Measurements from ENCODE around the gene KRT39. TPM values are rescaled to one million over a fixed set of nuclear protein-coding genes. Genes with fewer than 3 reads are reported as not detected.
A peak's percentile ranks its signal among the peaks of the same experiment; 100 is the strongest.

Gene KRT39
- total RNA-seq, 1 donor from 2014 or later, result 0.59 TPM

DNA sequence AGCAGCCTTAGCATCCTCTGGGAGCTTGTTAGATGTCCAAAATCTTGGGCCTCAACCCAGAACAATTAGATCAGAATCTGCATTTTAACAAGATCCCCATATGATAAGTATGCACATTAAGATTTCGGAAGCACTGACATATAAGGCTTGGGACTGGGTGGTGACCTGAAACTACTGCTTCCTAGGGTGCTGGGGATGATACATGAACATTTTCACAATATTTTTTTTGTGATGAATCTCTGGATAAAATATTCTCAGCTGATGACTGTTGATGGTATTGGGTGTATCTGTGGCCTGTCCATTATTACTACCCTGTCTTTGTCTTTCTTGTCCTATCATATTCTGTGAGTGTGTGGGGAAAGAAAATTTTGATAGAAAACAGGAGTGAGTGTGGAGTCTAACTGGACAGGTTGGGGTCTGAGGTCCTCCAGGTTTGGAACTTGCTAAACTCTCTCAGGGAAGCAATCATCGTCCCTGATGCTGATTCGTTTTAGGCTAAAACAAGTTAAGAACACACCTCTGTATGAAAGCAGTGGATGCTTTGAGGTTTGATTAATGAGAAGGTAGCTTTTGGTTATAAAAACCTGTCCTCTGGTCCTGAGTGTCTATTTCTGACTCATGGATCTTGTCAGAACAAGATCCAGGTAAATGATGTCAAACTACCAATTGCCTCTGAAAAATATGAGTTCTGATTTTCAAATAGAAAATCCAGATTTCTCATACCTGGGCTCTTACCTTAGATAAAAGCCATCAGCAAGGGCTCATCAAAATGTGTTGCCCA lies 52.5 kb downstream of the KRT39 start:
- no peak for TF ChIP-seq CTCF (IDR thresholded peaks at IDR 0.05)
- Histone ChIP-seq H3K9me3 (no peaks in the 10 kb centered on the region), H3K27ac (no peak overlapping the region), H3K4me3 (no peak overlapping the region), H3K4me1 (peaks cover 14% of the 10 kb centered on the region), H3K27me3 (ENCODE audit: low read depth) (no peaks in the 10 kb centered on the region), H3K36me3 (no peaks in the 10 kb centered on the region)
- DNase-seq, result no peak
- ATAC-seq, result no peak
- intact Hi-C loops (cut with DNase I), result no loop called here

DNA sequence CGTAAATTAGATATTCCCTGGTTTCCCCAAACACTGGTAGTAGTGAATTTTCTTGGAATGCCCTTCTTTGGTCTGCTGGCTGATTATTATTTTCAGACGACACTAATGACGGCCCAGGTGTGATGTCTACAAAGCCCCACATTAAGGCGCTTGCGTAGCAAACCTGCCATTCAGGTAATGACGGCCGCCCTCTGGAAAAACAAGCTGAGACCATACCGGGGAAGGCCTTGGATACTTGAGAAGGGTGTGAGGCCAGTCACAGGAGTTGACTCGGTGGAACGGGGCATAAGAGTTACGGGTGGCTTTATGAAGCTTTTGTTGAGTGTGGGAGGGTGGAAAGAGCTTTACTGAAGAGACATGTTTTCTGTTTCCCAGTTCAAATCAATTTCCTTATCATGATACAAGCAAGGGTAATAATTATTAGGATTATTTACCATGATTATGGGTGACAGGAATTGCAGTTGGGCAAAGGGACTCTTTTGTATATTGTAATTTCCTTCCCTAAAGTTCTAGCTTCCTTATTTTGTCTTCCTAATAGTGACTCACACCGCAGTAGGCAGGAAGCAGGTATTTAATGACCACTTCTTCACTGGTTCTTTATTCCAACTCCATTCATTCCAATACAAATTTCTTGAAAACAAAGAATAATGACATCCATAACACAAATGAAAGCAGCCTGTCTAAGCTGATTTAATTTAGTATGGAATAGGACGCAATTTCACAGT lies 54.1 kb downstream of the KRT39 start:
- H3K27ac ChIP-seq, result no peak overlapping the region
- H3K36me3 ChIP-seq, result no peaks in the 10 kb centered on the region
- no peaks in the 10 kb centered on the region for H3K9me3 ChIP-seq
- intact Hi-C loops (cut with DNase I), result no loop called here
- no peak for TF ChIP-seq CTCF (IDR thresholded peaks at IDR 0.05)
- DNase-seq (no peak), ATAC-seq (no peak)
- H3K4me1 ChIP-seq, result peaks cover 14% of the 10 kb centered on the region
- H3K27me3 ChIP-seq (ENCODE audit: low read depth), result no peaks in the 10 kb centered on the region
- H3K4me3 ChIP-seq, result no peak overlapping the region

- ATAC-seq (no peak), DNase-seq (no peak)
- TF ChIP-seq CTCF (IDR thresholded peaks at IDR 0.05), result no peak
- Histone ChIP-seq H3K4me3 (no peak overlapping the region), H3K36me3 (no peaks in the 10 kb centered on the region), H3K9me3 (no peaks in the 10 kb centered on the region), H3K27ac (no peak overlapping the region), H3K27me3 (ENCODE audit: low read depth) (no peaks in the 10 kb centered on the region), H3K4me1 (peaks cover 14% of the 10 kb centered on the region)
- intact Hi-C loops (cut with DNase I), result no loop called here
Observed at GRCh38 chr17:40910441-40910841, 56.3 kb downstream of the KRT39 start.

GRCh38 chr17:40909755-40910154 lies 57.0 kb downstream of the KRT39 start:
- Histone ChIP-seq H3K9me3 (no peaks in the 10 kb centered on the region), H3K27ac (no peak overlapping the region), H3K4me3 (no peak overlapping the region), H3K27me3 (ENCODE audit: low read depth) (no peaks in the 10 kb centered on the region), H3K4me1 (peaks cover 14% of the 10 kb centered on the region), H3K36me3 (no peaks in the 10 kb centered on the region)
- DNase-seq, result no peak
- TF ChIP-seq CTCF (IDR thresholded peaks at IDR 0.05), result no peak
- intact Hi-C loops (cut with DNase I), result no loop called here
- ATAC-seq, result peak; percentile 43 to 52

- Histone ChIP-seq H3K4me3 (no peak overlapping the region), H3K4me1 (peaks cover 14% of the 10 kb centered on the region), H3K27ac (no peak overlapping the region), H3K36me3 (no peaks in the 10 kb centered on the region), H3K9me3 (no peaks in the 10 kb centered on the region), H3K27me3 (ENCODE audit: low read depth) (no peaks in the 10 kb centered on the region)
- intact Hi-C loops (cut with DNase I), result no loop called here
- TF ChIP-seq CTCF (IDR thresholded peaks at IDR 0.05), result peak; percentile 75
- DNase-seq (peak; percentile 83), ATAC-seq (peak; percentile 97)
Observed at GRCh38 chr17:40909351-40909750, 57.4 kb downstream of the KRT39 start.

Other genes with a start within 250 kb of the KRT39 start
- not detected for gene KRT25, start 211.6 kb downstream of the KRT39 start, total RNA-seq
- not detected for gene KRT26, start 194.7 kb downstream of the KRT39 start, total RNA-seq
- not detected for gene KRT27, start 184.4 kb downstream of the KRT39 start, total RNA-seq
- not detected for gene KRT28, start 167.0 kb downstream of the KRT39 start, total RNA-seq
- gene KRT10, start 144.3 kb downstream of the KRT39 start, total RNA-seq, result 31.7 TPM
- not detected for gene KRT12, start 99.7 kb downstream of the KRT39 start, total RNA-seq
- gene KRT20, start 81.7 kb downstream of the KRT39 start, total RNA-seq, result not detected
- 1.9 TPM for gene KRT23, start 29.3 kb downstream of the KRT39 start, total RNA-seq
- gene KRT40, start 17.4 kb upstream of the KRT39 start, total RNA-seq, result 0.27 TPM
- not detected for gene KRTAP3-3, start 27.2 kb upstream of the KRT39 start, total RNA-seq
- not detected for gene KRTAP3-2, start 33.0 kb upstream of the KRT39 start, total RNA-seq
- not detected for gene KRTAP3-1, start 42.2 kb upstream of the KRT39 start, total RNA-seq
- not detected for gene KRTAP1-5, start 60.3 kb upstream of the KRT39 start, total RNA-seq
- not detected for gene KRTAP1-4, start 63.2 kb upstream of the KRT39 start, total RNA-seq
- gene KRTAP1-3, start 67.9 kb upstream of the KRT39 start, total RNA-seq, result not detected
- gene KRTAP1-1, start 74.5 kb upstream of the KRT39 start, total RNA-seq, result not detected
- gene KRTAP2-1, start 80.4 kb upstream of the KRT39 start, total RNA-seq, result not detected
- gene KRTAP2-2, start 88.3 kb upstream of the KRT39 start, total RNA-seq, result not detected
- not detected for gene KRTAP2-3, start 93.2 kb upstream of the KRT39 start, total RNA-seq
- not detected for gene KRTAP2-4, start 98.9 kb upstream of the KRT39 start, total RNA-seq
- not detected for gene KRTAP4-7, start 117.2 kb upstream of the KRT39 start, total RNA-seq
- gene KRTAP4-8, start 131.2 kb upstream of the KRT39 start, total RNA-seq, result not detected
- not detected for gene KRTAP4-16, start 135.3 kb upstream of the KRT39 start, total RNA-seq
- gene KRTAP4-9, start 138.4 kb upstream of the KRT39 start, total RNA-seq, result not detected
- not detected for gene KRTAP4-11, start 151.4 kb upstream of the KRT39 start, total RNA-seq
- not detected for gene KRTAP4-12, start 157.2 kb upstream of the KRT39 start, total RNA-seq
- not detected for gene KRTAP4-6, start 173.6 kb upstream of the KRT39 start, total RNA-seq
- not detected for gene KRTAP4-5, start 182.9 kb upstream of the KRT39 start, total RNA-seq
- gene KRTAP4-4, start 193.8 kb upstream of the KRT39 start, total RNA-seq, result not detected
- not detected for gene KRTAP4-3, start 201.3 kb upstream of the KRT39 start, total RNA-seq
- not detected for gene KRTAP4-2, start 211.3 kb upstream of the KRT39 start, total RNA-seq
- gene KRTAP4-1, start 218.0 kb upstream of the KRT39 start, total RNA-seq, result not detected
- gene KRTAP9-1, start 222.9 kb upstream of the KRT39 start, total RNA-seq, result not detected

All from lower lobe of right lung (tissue), 2 donors.